HEK293 (cell line): ENCODE measurements around the gene TTLL1.
A peak's percentile ranks its signal among the peaks of the same experiment; 100 is the strongest.

ENCODE experiments used
- EGR2 ChIP-seq: fragments of 450-650 bp; formaldehyde crosslinking; IDR thresholded peaks from 2 replicates; pipeline ENCODE4 v1.5.1; 2016; ENCODE audit warnings: low read depth, missing biosample characterization, missing genetic modification characterization
- FEZF1 ChIP-seq: fragments of 450-650 bp; formaldehyde crosslinking; IDR thresholded peaks from 2 replicates; pipeline ENCODE4 v1.5.1; 2016; ENCODE audit warnings: missing biosample characterization, missing genetic modification characterization
- HIC1 ChIP-seq: fragments of 450-650 bp; formaldehyde crosslinking; IDR thresholded peaks from 2 replicates; pipeline ENCODE4 v1.5.1; 2016; ENCODE audit warnings: missing biosample characterization, missing genetic modification characterization
- KLF7 ChIP-seq: fragments of 450-650 bp; formaldehyde crosslinking; IDR thresholded peaks from 2 replicates; pipeline ENCODE4 v1.5.1; 2016; ENCODE audit warnings: missing biosample characterization, missing genetic modification characterization, borderline replicate concordance
- KLF9 ChIP-seq: fragments of 450-650 bp; formaldehyde crosslinking; IDR thresholded peaks from 2 replicates; pipeline ENCODE4 v1.5.1; 2016; ENCODE audit warnings: missing biosample characterization, missing genetic modification characterization, low read depth
- OSR2 ChIP-seq: fragments of 450-650 bp; formaldehyde crosslinking; IDR thresholded peaks from 2 replicates; pipeline ENCODE4 v1.5.1; 2016; ENCODE audit warnings: missing biosample characterization, missing genetic modification characterization
- OVOL3 ChIP-seq: fragments of 450-650 bp; formaldehyde crosslinking; IDR thresholded peaks from 2 replicates; pipeline ENCODE4 v1.5.1; 2016; ENCODE audit warnings: missing biosample characterization, missing genetic modification characterization
- SETDB1 ChIP-seq: IDR thresholded peaks from one replicate; pipeline ENCODE4 v1.6.1; 2017; ENCODE audit warnings: mild to moderate bottlenecking, low read length, moderate library complexity, mixed read lengths; ENCODE audit not compliant: insufficient read length
- TRIM28 ChIP-seq: IDR thresholded peaks from 2 replicates; pipeline ENCODE4 v1.6.1; 2011; ENCODE audit warnings: low read length, control low read depth, borderline replicate concordance
- ZBTB8A ChIP-seq: fragments of 450-650 bp; formaldehyde crosslinking; IDR thresholded peaks from 2 replicates; pipeline ENCODE4 v1.5.1; 2016; ENCODE audit warnings: missing biosample characterization, missing genetic modification characterization
- ZFP37 ChIP-seq: fragments of 450-650 bp; formaldehyde crosslinking; IDR thresholded peaks from 2 replicates; pipeline ENCODE4 v1.5.1; 2016; ENCODE audit warnings: missing biosample characterization, missing genetic modification characterization
- ZNF112 ChIP-seq: fragments of 450-650 bp; formaldehyde crosslinking; IDR thresholded peaks from 2 replicates; pipeline ENCODE4 v1.5.0; 2017; ENCODE audit warnings: missing biosample characterization, missing genetic modification characterization
- ZNF121 ChIP-seq: fragments of 450-650 bp; formaldehyde crosslinking; IDR thresholded peaks from 2 replicates; pipeline ENCODE4 v1.5.1; 2016; ENCODE audit warnings: missing biosample characterization, missing genetic modification characterization
- ZNF132 ChIP-seq: fragments of 450-650 bp; formaldehyde crosslinking; IDR thresholded peaks from 2 replicates; pipeline ENCODE4 v1.5.1; 2017; ENCODE audit warnings: missing biosample characterization, missing genetic modification characterization, borderline replicate concordance
- ZNF140 ChIP-seq: fragments of 450-650 bp; formaldehyde crosslinking; IDR thresholded peaks from 2 replicates; pipeline ENCODE4 v1.5.1; 2016; ENCODE audit warnings: missing biosample characterization, missing genetic modification characterization
- ZNF202 ChIP-seq: fragments of 450-650 bp; formaldehyde crosslinking; IDR thresholded peaks from 2 replicates; pipeline ENCODE4 v1.5.1; 2016; ENCODE audit warnings: missing biosample characterization, missing genetic modification characterization, borderline replicate concordance
- ZNF214 ChIP-seq: fragments of 450-650 bp; formaldehyde crosslinking; IDR thresholded peaks from 2 replicates; pipeline ENCODE4 v1.5.1; 2017; ENCODE audit warnings: missing biosample characterization, mild to moderate bottlenecking, missing genetic modification characterization, borderline replicate concordance
- ZNF223 ChIP-seq: fragments of 450-650 bp; formaldehyde crosslinking; IDR thresholded peaks from 2 replicates; pipeline ENCODE4 v1.5.1; 2016; ENCODE audit warnings: missing biosample characterization, missing genetic modification characterization
- ZNF24 ChIP-seq: fragments of 450-650 bp; formaldehyde crosslinking; IDR thresholded peaks from 2 replicates; pipeline ENCODE4 v1.5.1; 2016; ENCODE audit warnings: missing biosample characterization, missing genetic modification characterization
- ZNF362 ChIP-seq: fragments of 450-650 bp; formaldehyde crosslinking; IDR thresholded peaks from 2 replicates; pipeline ENCODE4 v1.5.1; 2016; ENCODE audit warnings: missing biosample characterization, missing genetic modification characterization
- ZNF398 ChIP-seq: fragments of 450-650 bp; formaldehyde crosslinking; IDR thresholded peaks from 2 replicates; pipeline ENCODE4 v1.5.1; 2017; ENCODE audit warnings: missing biosample characterization, missing genetic modification characterization
- ZNF423 ChIP-seq: fragments of 450-650 bp; formaldehyde crosslinking; IDR thresholded peaks from 2 replicates; pipeline ENCODE4 v1.5.1; 2016; ENCODE audit warnings: missing biosample characterization, missing genetic modification characterization
- ZNF433 ChIP-seq: fragments of 450-650 bp; formaldehyde crosslinking; IDR thresholded peaks from 2 replicates; pipeline ENCODE4 v1.5.1; 2016; ENCODE audit warnings: missing biosample characterization, missing genetic modification characterization, low read depth
- ZNF521 ChIP-seq: fragments of 450-650 bp; formaldehyde crosslinking; IDR thresholded peaks from 2 replicates; pipeline ENCODE4 v1.5.1; 2017; ENCODE audit warnings: missing biosample characterization, mild to moderate bottlenecking, missing genetic modification characterization
- ZNF544 ChIP-seq: fragments of 450-650 bp; formaldehyde crosslinking; IDR thresholded peaks from 2 replicates; pipeline ENCODE4 v1.5.0; 2017; ENCODE audit warnings: missing biosample characterization, missing genetic modification characterization
- ZNF555 ChIP-seq: fragments of 450-650 bp; formaldehyde crosslinking; conservative IDR thresholded peaks from 2 replicates; pipeline ENCODE4 v1.5.1; 2017; ENCODE audit warnings: missing biosample characterization, mild to moderate bottlenecking, missing genetic modification characterization, inconsistent platforms
- ZNF610 ChIP-seq: fragments of 450-650 bp; formaldehyde crosslinking; IDR thresholded peaks from 2 replicates; pipeline ENCODE4 v1.5.1; 2016; ENCODE audit warnings: missing biosample characterization, missing genetic modification characterization, borderline replicate concordance
- ZNF621 ChIP-seq: fragments of 450-650 bp; formaldehyde crosslinking; IDR thresholded peaks from 2 replicates; pipeline ENCODE4 v1.5.1; 2017; ENCODE audit warnings: missing biosample characterization, missing genetic modification characterization
- ZNF629 ChIP-seq: fragments of 450-650 bp; formaldehyde crosslinking; IDR thresholded peaks from 2 replicates; pipeline ENCODE4 v1.5.1; 2017; ENCODE audit warnings: missing biosample characterization, missing genetic modification characterization
- ZNF645 ChIP-seq: fragments of 450-650 bp; formaldehyde crosslinking; IDR thresholded peaks from 2 replicates; pipeline ENCODE4; 2016; ENCODE audit warnings: missing biosample characterization, missing genetic modification characterization
- ZNF747 ChIP-seq: fragments of 450-650 bp; formaldehyde crosslinking; IDR thresholded peaks from 2 replicates; pipeline ENCODE4 v1.5.1; 2016; ENCODE audit warnings: missing biosample characterization, missing genetic modification characterization
- ZNF777 ChIP-seq: fragments of 450-650 bp; formaldehyde crosslinking; IDR thresholded peaks from 2 replicates; pipeline ENCODE4 v1.5.1; 2017; ENCODE audit warnings: missing biosample characterization, missing genetic modification characterization, borderline replicate concordance
- ZNF791 ChIP-seq: fragments of 450-650 bp; formaldehyde crosslinking; IDR thresholded peaks from 2 replicates; pipeline ENCODE4 v1.5.1; 2016; ENCODE audit warnings: missing biosample characterization, missing genetic modification characterization
- ZSCAN4 ChIP-seq: fragments of 450-650 bp; formaldehyde crosslinking; IDR thresholded peaks from 2 replicates; pipeline ENCODE4 v1.5.1; 2017; ENCODE audit warnings: missing biosample characterization, missing genetic modification characterization

The TTLL1 gene

GRCh38 chr22:43014869-43015676, 74.1 kb downstream of the TTLL1 start, which contains the start of gene PACSIN2 (continued):
- TF ChIP-seq ZNF544 (no peak), TRIM28 (no peak; the same call in 1 of the 2 replicates), ZNF791 (tag by site-specific recombination) (no peak), ZNF777 (tag by site-specific recombination) (no peak), ZNF112 (tag by site-specific recombination) (no peak), ZNF433 (no peak), ZNF202 (tag by site-specific recombination) (no peak), ZNF747 (tag by site-specific recombination) (no peak), ZNF132 (tag by site-specific recombination) (no peak), ZNF223 (no peak), KLF7 (tag by site-specific recombination) (peak; percentile 21; the same call in 1 of the 2 replicates), HIC1 (tag by site-specific recombination) (peak; percentile 74), ZNF629 (tag by site-specific recombination) (0 out of 2 replicates have a peak, but pooled peaks have one; percentile 45), OVOL3 (tag by site-specific recombination) (no peak), ZNF521 (tag by site-specific recombination) (no peak), ZBTB8A (tag by site-specific recombination) (no peak), ZFP37 (peak; percentile 51; the same call in 1 of the 2 replicates), ZNF398 (no peak), ZNF555 (tag by site-specific recombination) (no peak), ZNF214 (tag by site-specific recombination) (no peak), ZNF362 (no peak), ZNF621 (tag by site-specific recombination) (no peak), ZSCAN4 (tag by site-specific recombination) (no peak), ZNF645 (tag by site-specific recombination) (no peak), OSR2 (tag by site-specific recombination) (peak; percentile 81), ZNF140 (no peak), KLF9 (tag by site-specific recombination) (peak; percentile 31; the same call in 1 of the 2 replicates), ZNF24 (tag by site-specific recombination) (no peak), FEZF1 (no peak), ZNF121 (tag by site-specific recombination) (no peak), SETDB1 (no peak), ZNF423 (tag by site-specific recombination) (no peak; the same call in 1 of the 2 replicates), EGR2 (tag by site-specific recombination) (peak; percentile 57), ZNF610 (peak; percentile 67; the same call in 1 of the 2 replicates)
